ENCODE measurements around the gene CYP20A1.
"Not testable (repeated sequence)": the region's sequence is repeated elsewhere in the genome, so short reads cannot be mapped to it uniquely, and the experiment has no call there.

CYP20A1 gene

DNA sequence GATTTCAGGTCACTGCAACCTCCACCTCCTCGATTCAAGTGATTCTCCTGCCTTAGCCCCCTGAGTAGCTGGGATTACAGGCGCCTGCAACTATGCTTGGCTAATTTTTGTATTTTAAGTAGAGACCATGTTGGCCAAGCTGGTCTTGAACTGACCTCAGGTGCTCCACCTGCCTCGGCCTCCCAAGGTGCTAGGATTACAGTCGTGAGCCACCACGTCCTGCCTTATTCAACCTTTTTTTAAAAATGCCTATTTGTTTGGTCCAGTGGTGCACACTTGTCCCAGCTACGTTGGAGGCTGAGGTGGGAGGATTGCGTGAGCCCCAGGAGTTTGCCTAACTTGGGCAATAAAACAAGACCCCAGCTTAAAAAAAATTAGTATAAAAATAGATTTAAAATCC is 43.3 kb downstream of the CYP20A1 start:
- no peak for DNase-seq

GRCh38 chr2:203286532-203286931 is 47.7 kb downstream of the CYP20A1 start:
- no peak for DNase-seq

- DNase-seq, result no peak
Measured at GRCh38 chr2:203301667-203302066, 62.8 kb downstream of the CYP20A1 start.

DNA sequence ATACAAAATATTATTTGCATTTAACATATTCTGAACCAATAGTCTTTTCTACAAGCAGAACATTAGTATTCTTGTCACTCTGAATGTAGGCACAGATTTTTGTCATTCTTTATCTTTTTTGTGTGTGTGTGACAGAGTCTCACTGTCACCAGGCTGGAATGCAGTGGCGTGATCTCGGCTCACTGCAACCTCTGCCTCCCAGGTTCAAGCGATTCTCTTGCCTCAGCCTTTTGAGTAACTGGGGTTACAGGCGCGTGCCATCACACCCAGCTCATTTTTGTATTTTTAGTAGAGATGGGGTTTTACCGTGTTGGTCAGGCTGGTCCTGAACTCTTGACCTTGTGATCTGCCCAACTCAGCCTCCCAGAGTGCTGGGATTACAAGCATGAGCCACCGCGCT is 63.8 kb downstream of the CYP20A1 start:
- not testable (repeated sequence) for DNase-seq

- DNase-seq, result no peak
Measured at GRCh38 chr2:203310688-203311436, 72.0 kb downstream of the CYP20A1 start.

GRCh38 chr2:203326356-203326755 is 87.5 kb downstream of the CYP20A1 start:
- DNase-seq, result no peak

- DNase-seq, result no peak
Measured at GRCh38 chr2:203327582-203327900, 88.7 kb downstream of the CYP20A1 start.

DNA sequence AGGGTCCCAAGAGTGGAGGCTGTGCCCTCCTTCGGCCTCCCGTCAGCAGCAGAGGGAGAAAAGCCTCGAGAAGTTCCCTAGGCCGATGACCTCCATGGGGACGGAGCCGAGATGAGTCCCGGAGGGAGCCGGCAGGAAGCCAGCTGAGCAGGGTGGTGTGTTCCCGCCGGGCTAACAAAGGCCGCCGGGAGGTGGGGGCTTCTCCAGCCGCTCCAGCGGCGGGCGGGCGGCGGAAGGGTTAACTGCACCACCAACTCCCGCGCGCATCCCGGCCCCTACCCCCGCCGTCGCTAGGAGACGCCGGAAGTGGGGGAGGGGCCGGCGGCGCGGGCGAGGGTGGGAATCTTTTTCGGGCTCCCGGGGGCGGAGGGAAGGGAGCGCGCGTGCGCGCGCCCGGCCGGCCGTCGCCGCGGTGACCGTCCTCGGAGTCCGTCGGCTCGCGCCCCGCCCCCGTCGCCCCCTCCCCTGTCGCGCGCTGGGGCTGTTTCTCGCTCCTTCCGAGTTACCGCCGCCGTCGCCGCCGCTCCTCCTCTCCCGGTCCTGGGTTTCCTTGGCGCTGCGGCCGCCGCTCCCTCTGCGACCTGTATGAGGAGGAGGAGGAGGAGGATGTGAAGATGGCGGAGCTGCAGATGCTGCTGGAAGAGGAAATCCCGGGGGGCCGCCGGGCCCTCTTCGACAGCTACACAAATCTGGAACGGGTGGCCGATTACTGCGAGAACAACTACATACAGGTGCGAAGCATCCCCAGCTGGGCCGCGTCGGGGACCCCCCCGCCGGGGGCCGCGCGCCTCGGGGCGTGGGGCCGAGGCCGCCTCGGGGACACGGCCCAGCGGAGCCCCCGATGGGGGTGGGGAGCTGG is 89.3 kb downstream of the CYP20A1 start, which contains the start of gene ABI2:
Gene ABI2 (plus strand): TSS at position 494 of the 859 bp plus-strand sequence. CDS start 121 bp downstream, at position 615.
- peak; percentile 94 for DNase-seq

GRCh38 chr2:203328760-203329540 is 90.1 kb downstream of the CYP20A1 start:
- DNase-seq, result peak; percentile 72

GRCh38 chr2:203330434-203330833 is 91.6 kb downstream of the CYP20A1 start:
- peak; percentile 49 for DNase-seq

DNA sequence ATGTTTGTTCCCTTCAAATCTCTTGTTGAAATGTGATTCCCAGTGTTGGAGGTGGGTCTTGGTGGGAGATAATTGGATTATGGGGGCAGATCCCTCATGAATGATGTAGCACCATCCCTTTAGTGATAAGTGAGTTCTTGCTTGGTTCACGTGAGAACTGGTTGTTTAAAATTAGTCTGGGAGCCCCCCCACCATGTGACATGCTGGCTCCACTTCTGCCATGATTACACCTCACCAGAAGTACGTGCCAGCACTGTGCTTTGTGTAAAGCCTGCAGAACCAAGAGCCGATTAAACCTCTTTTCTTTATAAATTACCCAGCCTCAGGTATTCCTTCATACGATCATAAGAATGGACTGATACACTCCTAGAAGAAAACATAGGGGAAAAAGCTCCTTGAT is 99.5 kb downstream of the CYP20A1 start:
- DNase-seq, result no peak

DNA sequence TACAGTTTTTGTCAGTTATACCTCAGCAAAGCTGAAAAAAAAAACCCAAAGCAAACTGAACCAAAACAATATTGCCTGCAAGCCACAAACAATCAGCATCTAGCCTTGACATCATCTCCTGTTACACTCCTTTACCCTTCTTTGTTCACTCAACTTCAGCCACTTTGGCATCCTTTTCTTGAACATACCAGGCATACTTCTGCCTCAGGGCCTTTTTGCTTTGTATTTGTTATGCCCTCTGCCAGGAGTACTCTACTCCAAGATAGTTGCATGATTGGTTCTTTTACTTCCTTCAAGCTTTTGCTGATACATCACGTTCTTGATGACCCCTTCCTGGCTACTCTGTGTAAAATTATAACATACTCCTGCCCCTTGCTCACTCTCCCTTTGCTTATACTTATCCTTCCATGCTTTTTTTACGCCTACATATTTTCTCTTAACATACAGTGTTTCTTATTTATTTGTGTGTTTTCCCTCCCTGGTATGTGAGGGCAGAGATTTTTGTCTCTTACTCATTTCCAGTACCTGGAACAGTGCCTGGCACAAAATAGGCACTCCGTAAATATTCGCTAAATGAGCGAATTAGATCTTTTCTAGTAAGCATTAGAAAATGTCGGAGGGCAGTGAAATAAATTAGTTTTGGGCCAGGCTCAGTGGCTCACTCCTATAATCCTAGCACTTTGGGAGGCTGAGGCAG is 102.1 kb downstream of the CYP20A1 start:
- DNase-seq, result no peak

DNA sequence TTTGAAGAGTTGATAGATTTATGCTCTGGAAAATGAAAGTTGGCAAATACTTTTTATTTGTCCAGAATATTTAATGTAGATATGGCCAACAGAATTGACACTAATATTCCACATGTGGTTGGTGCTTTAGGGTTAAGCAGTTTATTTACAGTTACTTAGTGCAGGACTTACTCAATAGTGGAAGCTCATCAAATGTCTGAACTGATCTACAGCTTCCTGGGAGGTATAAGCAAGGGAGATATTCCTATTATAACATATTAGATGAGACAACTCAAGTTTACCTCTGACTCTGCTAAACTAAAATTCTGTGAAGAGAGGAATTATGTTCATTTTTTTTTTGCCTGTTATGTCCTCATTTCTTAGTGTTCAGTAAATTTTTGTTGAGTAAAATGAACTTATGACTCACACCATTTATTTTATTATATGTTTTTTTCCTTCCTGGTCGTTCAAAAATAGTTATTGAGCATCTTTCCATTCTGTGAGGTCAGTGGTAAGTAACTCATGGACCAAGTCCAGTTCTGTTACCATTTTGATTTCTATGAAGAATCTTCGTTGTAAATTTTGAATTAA is 103.0 kb downstream of the CYP20A1 start:
- no peak for DNase-seq

GRCh38 chr2:203342374-203342773 is 103.6 kb downstream of the CYP20A1 start:
- not testable (repeated sequence) for DNase-seq

GRCh38 chr2:203344667-203345066 is 105.8 kb downstream of the CYP20A1 start:
- DNase-seq, result no peak

DNA sequence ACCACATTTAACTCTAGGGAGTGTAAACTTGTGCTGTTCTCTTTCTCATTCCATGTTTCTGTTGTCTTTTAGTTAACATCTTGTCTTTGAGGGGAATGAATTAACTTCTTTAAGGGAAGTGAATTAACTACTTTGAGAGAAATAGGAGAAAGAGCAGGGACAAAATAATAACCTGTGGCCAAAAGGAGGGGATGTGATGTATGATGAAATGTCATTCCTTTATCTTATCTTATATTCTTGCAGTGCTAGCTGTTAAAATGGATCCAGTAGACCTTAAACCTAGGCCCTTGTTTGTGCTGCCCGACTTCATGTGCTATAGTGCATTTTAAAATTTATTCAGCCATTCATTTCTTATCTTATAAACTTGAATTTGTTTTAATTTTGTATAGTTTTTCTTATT is 107.8 kb downstream of the CYP20A1 start:
- peak; percentile 72 for DNase-seq

DNA sequence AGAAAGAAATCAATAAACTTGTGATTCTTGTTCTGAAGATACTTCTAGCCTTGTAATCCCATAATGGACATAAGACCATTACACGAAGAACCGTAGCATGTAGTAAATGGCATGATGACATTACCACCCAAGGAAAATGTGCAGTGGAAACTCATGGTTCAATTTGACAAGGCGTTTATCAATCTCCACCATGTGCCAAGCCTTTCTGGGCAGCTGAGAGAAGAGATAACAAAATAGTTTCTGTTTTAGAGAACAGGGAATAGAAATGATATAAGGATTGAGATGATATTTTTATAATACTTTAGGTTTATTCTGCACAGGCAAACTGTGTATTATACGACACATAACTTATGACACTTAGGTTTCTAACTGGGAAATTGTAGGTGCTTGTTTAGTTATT is 108.6 kb downstream of the CYP20A1 start:
- peak; percentile 94 for DNase-seq

GRCh38 chr2:203352604-203353255 is 113.9 kb downstream of the CYP20A1 start:
- no peak for DNase-seq

DNA sequence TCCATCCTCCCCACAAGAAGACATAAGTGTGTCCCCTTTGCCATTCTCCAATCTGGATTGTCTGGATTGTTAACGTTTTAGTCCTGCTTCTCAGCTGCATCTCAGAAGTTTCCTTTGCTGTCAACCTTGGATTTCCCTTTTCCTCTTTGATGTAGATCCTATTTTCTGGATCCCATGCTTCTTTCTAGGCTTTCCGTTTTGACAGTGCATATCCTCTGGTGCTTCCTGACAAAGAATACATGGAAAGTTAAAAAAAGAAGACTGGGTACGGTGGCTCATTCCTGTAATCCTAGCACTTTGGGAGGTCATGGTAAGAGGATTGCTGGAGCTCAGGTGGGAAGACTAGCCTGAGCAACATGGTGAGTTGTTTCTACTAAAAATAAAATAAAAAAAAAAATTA is 116.1 kb downstream of the CYP20A1 start:
- no peak for DNase-seq
